Stimulated activated CD8-positive, alpha-beta memory T cell treated with anti-CD3 and anti-CD28 coated beads, Interleukin-7, amount 100 ng/mL, for 24 hours (primary cell): ENCODE results near the gene HSFX1.
"Not testable (repeated sequence)": the region's sequence is repeated elsewhere in the genome, so short reads cannot be mapped to it uniquely, and the experiment has no call there.

ENCODE experiments used
- DNase-seq: peaks from one replicate; pipeline ENCODE4 v3.0.0-alpha.2; 2020; ENCODE audit warnings: low read depth

HSFX1 gene

GRCh38 chrX:149773768-149774167, at the start of gene HSFX1:
HSFX1 (plus strand) TSS chrX:149774068; CDS start chrX:149774682, 614 bp downstream.
- not testable (repeated sequence) for DNase-seq

GRCh38 chrX:149727308-149727707, 46.6 kb upstream of the HSFX1 start:
- DNase-seq: not testable (repeated sequence)

- not testable (repeated sequence) for DNase-seq
Measured at GRCh38 chrX:149742269-149742668, 31.6 kb upstream of the HSFX1 start.

GRCh38 chrX:149746390-149747007, 27.4 kb upstream of the HSFX1 start:
- DNase-seq: not testable (repeated sequence)

- no peak for DNase-seq
Measured at GRCh38 chrX:149757206-149758067, 16.4 kb upstream of the HSFX1 start.

- DNase-seq: no peak
Measured at GRCh38 chrX:149758068-149758714, 15.7 kb upstream of the HSFX1 start.

- DNase-seq: not testable (repeated sequence)
Measured at GRCh38 chrX:149758715-149759078, 15.2 kb upstream of the HSFX1 start.

- DNase-seq: no peak
Measured at GRCh38 chrX:149759824-149760223, 14.0 kb upstream of the HSFX1 start.

- DNase-seq: no peak
Measured at GRCh38 chrX:149760965-149761364, 12.9 kb upstream of the HSFX1 start.

GRCh38 chrX:149761858-149762674, 11.8 kb upstream of the HSFX1 start:
- not testable (repeated sequence) for DNase-seq

GRCh38 chrX:149762696-149763614, 10.9 kb upstream of the HSFX1 start:
- no peak for DNase-seq

- DNase-seq: not testable (repeated sequence)
Measured at GRCh38 chrX:149770344-149770743, 3.5 kb upstream of the HSFX1 start.

- DNase-seq: not testable (repeated sequence)
Measured at GRCh38 chrX:149773026-149773425, 842 bp upstream of the HSFX1 start.

GRCh38 chrX:149777999-149778398, 4.1 kb downstream of the HSFX1 start:
- DNase-seq: not testable (repeated sequence)

GRCh38 chrX:149781727-149782126, 7.9 kb downstream of the HSFX1 start, which contains the start of gene MAGEA9:
MAGEA9 (plus strand) TSS chrX:149781930; CDS start chrX:149786211, 4,281 bp downstream.
- not testable (repeated sequence) for DNase-seq

GRCh38 chrX:149795531-149795930, 21.7 kb downstream of the HSFX1 start:
- not testable (repeated sequence) for DNase-seq

GRCh38 chrX:149799095-149799714, 25.3 kb downstream of the HSFX1 start:
- DNase-seq: no peak

GRCh38 chrX:149799938-149800337, 26.1 kb downstream of the HSFX1 start:
- DNase-seq: no peak

- no peak for DNase-seq
Measured at GRCh38 chrX:149803458-149804062, 29.7 kb downstream of the HSFX1 start.

GRCh38 chrX:149804102-149804501, 30.2 kb downstream of the HSFX1 start:
- DNase-seq: no peak
